MV-4-11 (cell line): ENCODE measurements around the gene SLC38A9.

ENCODE experiments used
- DNase-seq: peaks from one replicate; lab custom pipeline; 2025; lab: John Stamatoyannopoulos, UW

SLC38A9 gene

GRCh38 chr5:55649963-55650362 is 62.2 kb downstream of the SLC38A9 start:
- no peak for DNase-seq

GRCh38 chr5:55645304-55645703 is 66.8 kb downstream of the SLC38A9 start:
- no peak for DNase-seq

- no peak for DNase-seq
Measured at GRCh38 chr5:55638455-55638854, 73.7 kb downstream of the SLC38A9 start.

- DNase-seq, result no peak
Measured at GRCh38 chr5:55638051-55638450, 74.1 kb downstream of the SLC38A9 start.

- peak; percentile 89 for DNase-seq
Measured at GRCh38 chr5:55636683-55637082, 75.4 kb downstream of the SLC38A9 start.

GRCh38 chr5:55636177-55636576 is 75.9 kb downstream of the SLC38A9 start:
- no peak for DNase-seq

GRCh38 chr5:55634866-55635265 is 77.3 kb downstream of the SLC38A9 start:
- no peak for DNase-seq

- DNase-seq, result no peak
Measured at GRCh38 chr5:55634209-55634805, 77.8 kb downstream of the SLC38A9 start.

- no peak for DNase-seq
Measured at GRCh38 chr5:55633574-55634208, 78.4 kb downstream of the SLC38A9 start.

GRCh38 chr5:55629815-55630214 is 82.3 kb downstream of the SLC38A9 start:
- DNase-seq, result no peak

GRCh38 chr5:55626790-55627189 is 85.3 kb downstream of the SLC38A9 start:
- DNase-seq, result no peak

GRCh38 chr5:55625913-55626312 is 86.2 kb downstream of the SLC38A9 start:
- DNase-seq, result no peak

GRCh38 chr5:55625589-55625909 is 86.6 kb downstream of the SLC38A9 start:
- DNase-seq, result no peak

- no peak for DNase-seq
Measured at GRCh38 chr5:55624841-55625588, 87.1 kb downstream of the SLC38A9 start.

- no peak for DNase-seq
Measured at GRCh38 chr5:55623789-55624188, 88.3 kb downstream of the SLC38A9 start.

GRCh38 chr5:55622460-55622859 is 89.7 kb downstream of the SLC38A9 start:
- no peak for DNase-seq

- DNase-seq, result no peak
Measured at GRCh38 chr5:55621229-55621628, 90.9 kb downstream of the SLC38A9 start.

GRCh38 chr5:55620766-55621160 is 91.4 kb downstream of the SLC38A9 start:
- DNase-seq, result no peak

GRCh38 chr5:55620009-55620765 is 91.9 kb downstream of the SLC38A9 start:
- no peak for DNase-seq

- DNase-seq, result no peak
Measured at GRCh38 chr5:55618318-55618717, 93.8 kb downstream of the SLC38A9 start.

- DNase-seq, result no peak
Measured at GRCh38 chr5:55613112-55613868, 98.8 kb downstream of the SLC38A9 start.

GRCh38 chr5:55610542-55610941 is 101.6 kb downstream of the SLC38A9 start:
- no peak for DNase-seq
